Effector CD8-positive, alpha-beta T cell (primary cell): ENCODE results near the gene TAF1D.
"Not testable (repeated sequence)": the region's sequence is repeated elsewhere in the genome, so short reads cannot be mapped to it uniquely, and the experiment has no call there.

Source experiments
- DNase-seq: peaks from one replicate; lab custom pipeline; 2025; lab: John Stamatoyannopoulos, UW

The TAF1D gene

GRCh38 chr11:93751001-93751400, 9.7 kb upstream of the TAF1D start:
- DNase-seq: no peak

GRCh38 chr11:93747122-93747521, 5.8 kb upstream of the TAF1D start:
- DNase-seq: no peak

GRCh38 chr11:93746101-93746500, 4.8 kb upstream of the TAF1D start:
- DNase-seq: no peak

- DNase-seq: not testable (repeated sequence)
Measured at GRCh38 chr11:93745005-93745755, 3.9 kb upstream of the TAF1D start.

- DNase-seq: no peak
Measured at GRCh38 chr11:93744669-93745004, 3.3 kb upstream of the TAF1D start.

- no peak for DNase-seq
Measured at GRCh38 chr11:93743291-93743690, 2.0 kb upstream of the TAF1D start.

- DNase-seq: no peak
Measured at GRCh38 chr11:93741882-93742226, 559 bp upstream of the TAF1D start.

GRCh38 chr11:93740730-93741093, 583 bp downstream of the TAF1D start:
- peak; percentile 33 for DNase-seq

- no peak for DNase-seq
Measured at GRCh38 chr11:93740031-93740729, 1.1 kb downstream of the TAF1D start.

- DNase-seq: no peak
Measured at GRCh38 chr11:93738647-93739081, 2.6 kb downstream of the TAF1D start.

GRCh38 chr11:93737904-93738612, 3.2 kb downstream of the TAF1D start:
- DNase-seq: no peak

GRCh38 chr11:93736129-93736528, 5.2 kb downstream of the TAF1D start:
- no peak for DNase-seq

GRCh38 chr11:93735627-93736026, 5.7 kb downstream of the TAF1D start:
- no peak for DNase-seq

GRCh38 chr11:93734427-93735222, 6.7 kb downstream of the TAF1D start:
- no peak for DNase-seq

GRCh38 chr11:93733474-93733873, 7.8 kb downstream of the TAF1D start:
- DNase-seq: no peak

- DNase-seq: no peak
Measured at GRCh38 chr11:93732237-93732892, 8.9 kb downstream of the TAF1D start.

GRCh38 chr11:93730108-93731107, 10.9 kb downstream of the TAF1D start:
- no peak for DNase-seq

GRCh38 chr11:93729129-93729616, 12.1 kb downstream of the TAF1D start:
- no peak for DNase-seq

GRCh38 chr11:93728792-93729128, 12.5 kb downstream of the TAF1D start:
- no peak for DNase-seq

GRCh38 chr11:93727985-93728791, 13.1 kb downstream of the TAF1D start:
- DNase-seq: no peak
